Measurements from ENCODE around the gene DUOX1.

DNA sequence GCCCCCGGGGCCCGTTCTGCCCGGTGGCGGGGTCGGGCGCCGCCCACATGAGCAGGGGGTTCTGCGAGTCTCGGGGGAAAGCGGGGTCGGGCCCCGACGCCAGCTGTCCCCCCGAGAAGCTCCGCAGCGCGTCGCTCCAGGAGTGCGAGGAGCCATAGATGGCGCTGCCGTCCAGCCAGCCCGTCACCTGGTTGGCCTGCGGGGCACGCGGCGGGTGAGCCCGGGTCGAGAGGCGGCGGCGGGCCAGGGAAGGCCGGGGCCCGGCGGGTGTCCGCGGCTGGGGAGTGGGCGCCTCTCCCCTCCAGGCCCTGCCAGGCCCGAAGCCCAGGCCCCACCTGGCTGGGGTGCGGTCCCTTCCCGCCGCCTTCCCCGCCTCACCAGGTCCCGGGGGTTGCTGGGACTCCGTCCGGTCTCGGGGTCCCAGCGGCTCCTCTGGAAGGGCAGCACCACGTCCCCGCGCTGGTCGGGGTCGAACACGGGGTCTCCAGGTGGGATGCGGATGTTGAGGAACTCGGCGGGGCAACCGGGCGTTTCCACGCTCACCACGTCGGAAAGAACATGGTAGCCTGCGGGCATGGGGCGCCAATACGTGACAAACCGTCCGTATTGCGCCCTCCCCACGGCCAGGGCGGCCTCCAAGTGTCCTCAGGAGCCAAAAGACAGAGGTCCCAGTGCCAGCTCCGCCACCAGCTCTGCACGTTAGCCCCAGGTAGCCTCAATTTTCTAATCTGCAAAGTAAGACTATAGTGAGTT is 18.2 kb upstream of the DUOX1 start:
- TF ChIP-seq POLR2AphosphoS5 (IDR thresholded peaks at IDR 0.05; ENCODE audit: low read depth) = no peak
- TF ChIP-seq, protein P1, sequence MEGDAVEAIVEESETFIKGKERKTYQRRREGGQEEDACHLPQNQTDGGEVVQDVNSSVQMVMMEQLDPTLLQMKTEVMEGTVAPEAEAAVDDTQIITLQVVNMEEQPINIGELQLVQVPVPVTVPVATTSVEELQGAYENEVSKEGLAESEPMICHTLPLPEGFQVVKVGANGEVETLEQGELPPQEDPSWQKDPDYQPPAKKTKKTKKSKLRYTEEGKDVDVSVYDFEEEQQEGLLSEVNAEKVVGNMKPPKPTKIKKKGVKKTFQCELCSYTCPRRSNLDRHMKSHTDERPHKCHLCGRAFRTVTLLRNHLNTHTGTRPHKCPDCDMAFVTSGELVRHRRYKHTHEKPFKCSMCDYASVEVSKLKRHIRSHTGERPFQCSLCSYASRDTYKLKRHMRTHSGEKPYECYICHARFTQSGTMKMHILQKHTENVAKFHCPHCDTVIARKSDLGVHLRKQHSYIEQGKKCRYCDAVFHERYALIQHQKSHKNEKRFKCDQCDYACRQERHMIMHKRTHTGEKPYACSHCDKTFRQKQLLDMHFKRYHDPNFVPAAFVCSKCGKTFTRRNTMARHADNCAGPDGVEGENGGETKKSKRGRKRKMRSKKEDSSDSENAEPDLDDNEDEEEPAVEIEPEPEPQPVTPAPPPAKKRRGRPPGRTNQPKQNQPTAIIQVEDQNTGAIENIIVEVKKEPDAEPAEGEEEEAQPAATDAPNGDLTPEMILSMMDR (IDR thresholded peaks at IDR 0.05; ENCODE audit: insufficient read depth, low read length) = no peak
- no peak for TF ChIP-seq GABPA (IDR thresholded peaks at IDR 0.05; ENCODE audit: low read depth)
- TF ChIP-seq, protein P2, sequence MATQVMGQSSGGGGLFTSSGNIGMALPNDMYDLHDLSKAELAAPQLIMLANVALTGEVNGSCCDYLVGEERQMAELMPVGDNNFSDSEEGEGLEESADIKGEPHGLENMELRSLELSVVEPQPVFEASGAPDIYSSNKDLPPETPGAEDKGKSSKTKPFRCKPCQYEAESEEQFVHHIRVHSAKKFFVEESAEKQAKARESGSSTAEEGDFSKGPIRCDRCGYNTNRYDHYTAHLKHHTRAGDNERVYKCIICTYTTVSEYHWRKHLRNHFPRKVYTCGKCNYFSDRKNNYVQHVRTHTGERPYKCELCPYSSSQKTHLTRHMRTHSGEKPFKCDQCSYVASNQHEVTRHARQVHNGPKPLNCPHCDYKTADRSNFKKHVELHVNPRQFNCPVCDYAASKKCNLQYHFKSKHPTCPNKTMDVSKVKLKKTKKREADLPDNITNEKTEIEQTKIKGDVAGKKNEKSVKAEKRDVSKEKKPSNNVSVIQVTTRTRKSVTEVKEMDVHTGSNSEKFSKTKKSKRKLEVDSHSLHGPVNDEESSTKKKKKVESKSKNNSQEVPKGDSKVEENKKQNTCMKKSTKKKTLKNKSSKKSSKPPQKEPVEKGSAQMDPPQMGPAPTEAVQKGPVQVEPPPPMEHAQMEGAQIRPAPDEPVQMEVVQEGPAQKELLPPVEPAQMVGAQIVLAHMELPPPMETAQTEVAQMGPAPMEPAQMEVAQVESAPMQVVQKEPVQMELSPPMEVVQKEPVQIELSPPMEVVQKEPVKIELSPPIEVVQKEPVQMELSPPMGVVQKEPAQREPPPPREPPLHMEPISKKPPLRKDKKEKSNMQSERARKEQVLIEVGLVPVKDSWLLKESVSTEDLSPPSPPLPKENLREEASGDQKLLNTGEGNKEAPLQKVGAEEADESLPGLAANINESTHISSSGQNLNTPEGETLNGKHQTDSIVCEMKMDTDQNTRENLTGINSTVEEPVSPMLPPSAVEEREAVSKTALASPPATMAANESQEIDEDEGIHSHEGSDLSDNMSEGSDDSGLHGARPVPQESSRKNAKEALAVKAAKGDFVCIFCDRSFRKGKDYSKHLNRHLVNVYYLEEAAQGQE (IDR thresholded peaks at IDR 0.05; ENCODE audit: insufficient replicate concordance, low read depth) = no peak
